Measurements from ENCODE around the gene TSPAN19.

DNA sequence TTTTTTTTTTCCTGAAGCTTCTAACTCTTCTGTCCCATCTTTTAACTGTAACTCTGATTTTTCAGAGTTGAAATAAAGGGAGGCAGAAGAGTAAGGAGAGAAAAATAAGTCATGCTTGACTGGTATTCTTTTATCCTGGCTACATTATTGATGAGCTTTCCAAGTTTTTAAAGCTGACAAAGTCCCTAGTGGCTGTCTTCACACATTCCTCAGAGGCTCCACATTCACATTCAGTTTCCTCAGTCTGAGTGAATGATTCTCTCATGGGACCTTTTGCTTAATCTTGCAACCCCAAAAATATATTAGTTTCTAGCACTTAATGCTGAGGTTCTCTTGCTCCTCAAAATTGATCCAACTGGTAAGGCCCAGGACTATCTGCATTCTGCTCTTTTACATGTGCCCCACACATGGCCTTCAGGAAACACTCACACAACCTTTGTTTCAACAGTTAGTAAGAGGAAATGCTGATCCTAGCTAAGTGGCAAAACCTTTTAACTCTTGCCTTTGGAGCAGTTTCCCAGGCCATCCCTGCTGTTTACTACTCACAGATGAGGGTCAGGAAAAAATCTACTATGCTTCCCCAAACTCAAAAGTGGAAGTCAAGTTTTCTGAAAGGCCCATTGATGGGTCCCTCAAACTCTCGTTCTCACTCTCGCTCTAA lies 61.8 kb downstream of the TSPAN19 start:
- TF ChIP-seq, protein P1, sequence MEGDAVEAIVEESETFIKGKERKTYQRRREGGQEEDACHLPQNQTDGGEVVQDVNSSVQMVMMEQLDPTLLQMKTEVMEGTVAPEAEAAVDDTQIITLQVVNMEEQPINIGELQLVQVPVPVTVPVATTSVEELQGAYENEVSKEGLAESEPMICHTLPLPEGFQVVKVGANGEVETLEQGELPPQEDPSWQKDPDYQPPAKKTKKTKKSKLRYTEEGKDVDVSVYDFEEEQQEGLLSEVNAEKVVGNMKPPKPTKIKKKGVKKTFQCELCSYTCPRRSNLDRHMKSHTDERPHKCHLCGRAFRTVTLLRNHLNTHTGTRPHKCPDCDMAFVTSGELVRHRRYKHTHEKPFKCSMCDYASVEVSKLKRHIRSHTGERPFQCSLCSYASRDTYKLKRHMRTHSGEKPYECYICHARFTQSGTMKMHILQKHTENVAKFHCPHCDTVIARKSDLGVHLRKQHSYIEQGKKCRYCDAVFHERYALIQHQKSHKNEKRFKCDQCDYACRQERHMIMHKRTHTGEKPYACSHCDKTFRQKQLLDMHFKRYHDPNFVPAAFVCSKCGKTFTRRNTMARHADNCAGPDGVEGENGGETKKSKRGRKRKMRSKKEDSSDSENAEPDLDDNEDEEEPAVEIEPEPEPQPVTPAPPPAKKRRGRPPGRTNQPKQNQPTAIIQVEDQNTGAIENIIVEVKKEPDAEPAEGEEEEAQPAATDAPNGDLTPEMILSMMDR (conservative IDR thresholded peaks at IDR 0.05): no peak
- no peak for TF ChIP-seq EZH2 (IDR thresholded peaks at IDR 0.05; ENCODE audit: low read depth)

Data from PC-9 (cell line).